ENCODE results near the gene TPBGL. TPM values are rescaled to one million over a fixed set of nuclear protein-coding genes. Genes with fewer than 3 reads are reported as not detected.
A peak's percentile ranks its signal among the peaks of the same experiment; 100 is the strongest.

TPBGL gene
- polyA plus RNA-seq, 6 donors from 2014 or later, result not detected

DNA sequence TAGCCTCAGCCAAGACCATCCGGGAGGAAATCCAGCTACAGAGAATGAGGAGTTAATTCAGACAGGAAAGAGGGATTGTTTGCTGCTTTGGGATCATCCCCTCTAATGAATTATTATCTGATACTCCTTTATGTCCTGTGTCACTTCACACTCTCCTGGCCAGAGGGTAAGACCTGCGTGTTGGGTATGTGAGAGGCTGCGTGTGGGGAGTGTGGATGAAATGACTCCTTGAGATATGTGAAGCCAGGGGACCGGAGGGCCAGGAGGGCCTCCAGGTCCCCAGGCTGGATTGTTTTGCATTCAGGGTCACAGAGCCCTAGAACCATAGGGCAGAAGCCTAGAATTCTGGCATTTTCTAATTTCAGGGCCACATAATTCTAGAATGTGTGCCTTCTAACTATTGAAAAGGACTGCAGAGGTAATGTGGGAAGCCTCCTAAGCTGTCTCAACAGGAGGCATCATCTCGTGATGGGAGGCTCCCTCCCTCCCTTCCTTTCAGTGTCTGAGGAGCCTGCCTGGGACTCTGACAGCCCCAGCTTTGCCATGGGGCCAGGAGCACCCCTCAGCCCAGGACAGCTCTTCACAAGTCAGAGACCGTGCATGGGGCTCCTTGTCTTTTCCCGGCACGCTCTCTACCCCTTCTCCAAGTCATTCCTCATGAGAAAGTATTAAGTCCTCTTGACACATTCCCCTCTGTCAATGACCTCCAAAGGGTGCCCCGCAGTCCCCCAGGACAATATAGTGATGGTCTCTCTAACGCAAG, 3.7 kb downstream of the TPBGL start:
- no peaks in the 10 kb centered on the region for H3K9me3 Mint-ChIP-seq
- H3K4me1 Mint-ChIP-seq, result peaks cover 13 to 18% (median 15%) of the 10 kb centered on the region in 3 donors
- no peaks in the 10 kb centered on the region for H3K36me3 Mint-ChIP-seq
- H3K4me3 Mint-ChIP-seq, result peak overlapping the region in 3 of 8 donors; percentile 10 to 30 (median 15)
- no peak overlapping the region for H3K27ac Mint-ChIP-seq
- H3K27me3 Mint-ChIP-seq, result peaks cover 43 to 85% (median 48%) of the 10 kb centered on the region in 3 donors
- ATAC-seq (ENCODE audit: low read depth in 2 of 2), result no peak
- DNase-seq, result no peak

DNA sequence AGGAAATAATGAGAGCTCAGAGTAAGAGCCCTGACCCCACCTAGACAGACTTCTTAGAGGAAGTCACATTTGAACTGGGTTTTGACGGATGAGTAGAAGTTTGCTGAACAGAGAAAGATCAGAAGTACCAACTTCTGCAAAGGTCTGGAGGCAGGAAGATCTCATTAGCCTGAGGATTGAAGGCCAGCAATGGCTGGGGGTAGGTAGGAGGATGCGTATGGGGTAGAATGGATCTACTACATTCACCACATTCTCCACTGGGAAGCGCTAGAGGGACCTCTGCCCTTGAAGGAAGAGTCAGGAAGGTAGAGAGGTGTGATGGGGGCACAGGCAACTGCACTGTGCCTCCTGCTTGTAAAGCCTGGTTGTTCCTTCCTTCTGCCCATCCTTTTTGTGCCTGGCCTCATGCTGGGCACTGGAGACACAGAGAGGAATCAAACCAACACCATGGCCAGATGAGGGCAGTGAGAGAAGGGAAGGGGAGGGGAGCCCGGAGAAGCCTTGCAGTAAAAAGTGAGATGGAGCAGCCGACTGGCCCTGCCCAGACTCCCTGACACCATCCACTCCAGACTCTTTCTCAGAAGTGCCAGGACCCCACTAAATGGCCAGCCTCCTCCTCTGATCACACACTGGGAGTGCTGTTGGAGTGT, 4.9 kb downstream of the TPBGL start:
- no peak for DNase-seq
- Mint-ChIP-seq H3K36me3 (no peaks in the 10 kb centered on the region), H3K4me1 (peaks cover 9 to 18% (median 15%) of the 10 kb centered on the region in 3 donors), H3K27ac (peak overlapping the region in 1 of 6 donors; percentile 9), H3K9me3 (no peaks in the 10 kb centered on the region), H3K4me3 (no peak overlapping the region), H3K27me3 (peaks cover 43 to 82% (median 49%) of the 10 kb centered on the region in 3 donors)
- ATAC-seq (ENCODE audit: low read depth in 2 of 2), result no peak

DNA sequence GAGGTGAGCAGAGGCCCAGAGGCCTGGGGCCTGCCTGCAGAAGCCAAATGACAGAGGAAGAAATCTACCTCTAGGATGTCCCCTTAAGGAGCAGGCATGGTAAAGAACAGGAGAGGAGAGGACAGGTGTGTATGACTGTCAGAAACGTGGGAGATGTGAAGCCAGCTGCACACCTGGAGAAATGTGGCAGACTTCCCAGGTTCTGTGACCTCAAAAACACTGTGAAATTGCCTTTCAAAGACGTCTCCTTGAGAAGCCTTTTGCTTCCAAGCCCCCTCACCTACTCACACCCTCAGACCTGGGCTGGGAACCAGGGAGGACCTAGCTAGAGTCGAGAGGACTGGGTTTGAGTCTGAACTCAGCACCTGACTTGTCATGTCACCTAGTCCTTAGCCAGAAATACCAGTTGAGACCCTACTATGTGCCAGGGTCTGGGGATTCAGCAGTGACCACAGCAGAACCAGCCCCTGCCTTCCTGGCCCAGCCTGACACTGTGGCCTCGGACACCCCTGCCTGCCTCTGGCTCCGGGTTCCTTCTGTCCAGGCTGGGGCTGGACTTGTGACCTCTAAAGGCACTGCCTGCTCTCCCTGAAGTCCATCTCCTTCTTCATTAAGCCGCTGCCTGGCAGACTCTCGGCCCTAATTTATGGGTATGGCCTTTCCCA, 5.6 kb downstream of the TPBGL start:
- Mint-ChIP-seq H3K4me1 (peaks cover 9 to 18% (median 15%) of the 10 kb centered on the region in 3 donors), H3K4me3 (no peak overlapping the region), H3K27ac (no peak overlapping the region), H3K36me3 (no peaks in the 10 kb centered on the region), H3K9me3 (no peaks in the 10 kb centered on the region), H3K27me3 (peaks cover 44 to 84% (median 52%) of the 10 kb centered on the region in 3 donors)
- ATAC-seq (ENCODE audit: low read depth in 2 of 2), result no peak
- DNase-seq, result no peak

DNA sequence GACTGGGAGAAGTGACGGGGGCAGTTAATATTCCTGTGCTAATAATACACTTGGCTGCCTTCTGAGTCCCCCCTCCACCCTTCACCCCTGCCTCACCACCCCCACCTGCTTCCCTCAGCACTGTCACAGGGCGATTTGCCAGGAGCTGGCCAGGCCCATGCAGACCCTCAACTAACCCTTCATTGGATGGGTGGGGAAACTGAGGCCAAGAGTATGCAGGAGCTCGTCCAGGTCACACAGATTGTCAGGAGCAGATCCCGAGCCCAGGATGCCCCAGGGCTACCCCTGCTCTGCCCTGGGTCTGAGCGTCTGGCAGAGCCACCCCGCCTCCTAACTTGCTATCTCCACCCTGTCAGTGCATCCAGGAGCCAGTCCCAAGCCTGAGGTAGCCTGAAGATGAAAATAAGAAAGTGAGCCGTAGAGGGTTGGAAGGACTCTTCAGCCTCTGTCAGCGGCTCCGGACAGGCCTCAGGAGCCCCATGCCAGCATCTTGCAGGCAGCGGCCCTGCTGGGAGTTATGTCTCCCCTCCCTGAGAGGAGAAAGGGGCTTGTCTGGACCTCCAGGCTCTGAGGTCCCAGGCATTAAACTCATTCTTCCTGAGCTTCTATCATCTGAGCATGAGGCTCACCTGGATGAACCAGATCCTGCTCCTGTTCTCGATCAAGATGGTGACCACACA, 6.2 kb downstream of the TPBGL start:
- ATAC-seq (ENCODE audit: low read depth in 2 of 2), result no peak
- H3K4me1 Mint-ChIP-seq, result peaks cover 9 to 18% (median 15%) of the 10 kb centered on the region in 3 donors
- no peak for DNase-seq
- H3K27me3 Mint-ChIP-seq, result peaks cover 48 to 89% (median 58%) of the 10 kb centered on the region in 3 donors
- H3K27ac Mint-ChIP-seq, result peak overlapping the region in 1 of 6 donors; percentile 22
- H3K36me3 Mint-ChIP-seq, result no peaks in the 10 kb centered on the region
- peaks cover 0 to 2% (median 0%) of the 10 kb centered on the region in 7 donors for H3K9me3 Mint-ChIP-seq
- no peak overlapping the region for H3K4me3 Mint-ChIP-seq

DNA sequence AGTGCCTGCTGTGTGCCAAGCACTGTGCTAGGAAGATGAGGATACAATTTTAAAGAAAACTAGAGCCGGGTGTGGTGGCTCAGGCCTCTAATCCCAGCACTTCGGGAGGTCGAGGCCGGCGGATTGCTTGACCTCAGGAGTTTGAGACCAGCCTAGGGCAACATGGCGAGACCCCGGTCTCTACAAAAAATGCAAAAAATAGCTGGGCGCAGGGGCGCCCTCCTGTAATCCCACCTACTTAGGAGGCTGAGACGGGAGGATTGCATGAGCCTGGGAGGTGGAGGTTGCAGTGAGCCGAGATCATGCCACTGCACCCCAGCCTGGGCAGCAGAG, 8.3 kb downstream of the TPBGL start:
- Mint-ChIP-seq H3K36me3 (no peaks in the 10 kb centered on the region), H3K4me1 (peaks cover 0 to 6% (median 5%) of the 10 kb centered on the region in 3 donors), H3K4me3 (no peak overlapping the region), H3K27me3 (peaks cover 34 to 80% (median 40%) of the 10 kb centered on the region in 3 donors), H3K27ac (peak overlapping the region in 1 of 6 donors; percentile 27), H3K9me3 (peaks cover 0 to 7% (median 3%) of the 10 kb centered on the region in 7 donors)
- ATAC-seq (ENCODE audit: low read depth in 2 of 2) (no peak), DNase-seq (no peak)

DNA sequence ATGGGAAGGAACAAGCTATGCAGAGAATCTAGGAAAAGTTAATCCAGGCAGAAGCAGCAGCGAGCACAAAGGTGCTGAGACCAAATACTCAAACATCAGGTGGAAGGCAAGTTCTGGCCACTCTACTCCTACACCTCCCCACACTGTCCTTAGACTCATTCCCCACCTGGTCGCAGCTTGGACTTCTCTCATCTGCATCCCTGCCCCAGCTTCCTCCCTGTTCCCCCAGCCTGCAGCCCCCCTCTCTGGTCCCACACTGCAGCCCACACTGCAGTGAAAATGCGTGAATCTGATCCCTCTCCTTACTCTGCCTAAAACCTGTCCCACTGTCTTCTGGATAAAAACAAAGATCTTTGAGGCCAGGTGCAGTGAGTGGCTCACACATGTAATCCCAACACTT, 9.1 kb downstream of the TPBGL start:
- DNase-seq, result no peak
- Mint-ChIP-seq H3K27me3 (peaks cover 28 to 72% (median 35%) of the 10 kb centered on the region in 3 donors), H3K36me3 (no peaks in the 10 kb centered on the region), H3K27ac (peak overlapping the region in 1 of 6 donors; percentile 21), H3K4me3 (no peak overlapping the region), H3K4me1 (peaks cover 0 to 6% (median 5%) of the 10 kb centered on the region in 3 donors), H3K9me3 (peaks cover 0 to 8% (median 3%) of the 10 kb centered on the region in 7 donors)
- no peak for ATAC-seq (ENCODE audit: low read depth in 2 of 2)

DNA sequence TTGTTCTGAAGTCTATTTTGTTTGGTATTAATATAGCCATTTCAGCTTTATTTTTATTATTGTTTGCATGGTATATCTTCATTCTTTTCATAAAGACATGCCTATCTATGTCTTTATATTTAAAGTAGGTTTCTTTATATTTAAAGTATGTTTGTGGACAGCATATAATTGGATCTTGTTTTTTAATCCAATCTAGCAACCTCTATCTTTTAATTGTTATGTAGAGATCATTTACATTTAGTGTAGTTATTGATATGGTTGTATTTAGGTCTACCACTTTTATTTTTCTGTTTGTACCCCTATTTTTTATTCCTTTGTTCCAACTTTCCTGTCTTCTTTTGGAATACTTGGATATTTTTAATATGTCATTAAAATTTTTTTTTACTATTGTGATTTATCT, 13.8 kb downstream of the TPBGL start:
- Mint-ChIP-seq H3K4me3 (no peak overlapping the region), H3K9me3 (peaks cover 0 to 8% (median 3%) of the 10 kb centered on the region in 7 donors), H3K27ac (no peak overlapping the region), H3K36me3 (no peaks in the 10 kb centered on the region), H3K4me1 (no peaks in the 10 kb centered on the region), H3K27me3 (peaks cover 21 to 47% (median 43%) of the 10 kb centered on the region in 3 donors)
- no peak for DNase-seq
- no peak for ATAC-seq (ENCODE audit: low read depth in 2 of 2)

DNA sequence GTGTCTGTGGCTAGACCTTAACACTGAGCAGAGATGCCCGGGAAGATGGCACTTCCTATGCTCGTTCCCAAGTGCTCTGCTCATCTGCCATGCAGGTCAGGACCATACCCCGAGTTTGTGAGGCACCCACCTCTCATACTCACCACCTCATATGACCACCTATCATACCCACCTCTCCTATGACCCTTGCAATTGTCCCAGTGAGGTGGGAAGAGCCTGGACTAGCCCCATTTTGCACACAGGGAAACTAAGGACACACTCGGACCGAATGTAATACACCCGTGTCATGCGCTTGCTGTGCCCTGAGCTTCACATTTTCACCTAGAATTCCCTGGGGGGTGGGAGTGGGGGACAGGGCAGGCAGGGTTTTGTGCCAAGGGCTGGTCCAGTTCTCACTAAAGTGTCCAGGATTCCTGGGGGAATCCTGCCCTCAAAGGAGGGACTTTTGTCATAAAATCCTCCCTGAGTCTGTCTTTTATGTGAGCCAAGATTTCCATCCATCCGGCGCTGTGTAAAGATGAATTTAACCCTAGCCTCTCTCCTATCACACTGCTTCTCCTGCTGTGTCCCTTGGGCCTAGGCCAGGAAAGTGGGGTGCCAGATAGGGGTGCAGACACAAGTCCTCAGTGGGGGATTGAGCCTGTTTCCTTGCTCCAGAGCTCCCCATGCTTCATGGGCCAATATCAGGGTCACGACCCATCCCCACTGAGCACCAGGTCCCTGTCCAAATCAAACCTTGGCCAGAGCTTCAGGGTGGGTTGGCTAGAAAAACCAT, 20.0 kb downstream of the TPBGL start:
- ATAC-seq (ENCODE audit: low read depth in 2 of 2), result no peak
- peak overlapping the region in 2 of 6 donors; percentile 14 to 88 for H3K27ac Mint-ChIP-seq
- DNase-seq, result no peak
- no peaks in the 10 kb centered on the region for H3K9me3 Mint-ChIP-seq
- peaks cover 14 to 27% (median 14%) of the 10 kb centered on the region in 3 donors for H3K27me3 Mint-ChIP-seq
- H3K36me3 Mint-ChIP-seq, result no peaks in the 10 kb centered on the region
- peaks cover 22 to 41% (median 30%) of the 10 kb centered on the region in 3 donors for H3K4me1 Mint-ChIP-seq
- H3K4me3 Mint-ChIP-seq, result peak overlapping the region in 1 of 8 donors; percentile 48

DNA sequence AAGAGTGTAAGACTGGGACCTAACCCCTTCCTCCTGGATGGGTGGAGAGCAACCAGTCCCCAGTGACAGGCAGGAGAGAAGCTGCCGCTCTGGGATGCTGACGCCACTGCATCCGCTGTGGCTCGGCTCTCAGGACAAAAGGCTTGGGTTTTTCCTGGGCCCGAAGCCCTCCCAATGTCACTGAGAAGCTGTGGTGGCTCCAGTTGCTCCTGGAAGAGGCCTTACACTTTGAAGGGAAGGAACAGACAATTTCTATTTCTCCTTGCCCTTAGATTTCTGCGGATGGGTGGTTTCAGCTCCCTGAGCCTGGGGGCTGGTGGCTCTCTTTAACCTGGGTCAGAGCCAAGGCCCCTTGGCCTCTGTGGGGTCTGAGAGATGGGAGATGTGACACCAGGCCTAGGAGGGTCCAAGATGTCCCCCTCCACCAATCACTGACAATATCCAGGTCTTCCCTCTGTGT, 21.4 kb downstream of the TPBGL start:
- Mint-ChIP-seq H3K4me3 (peak overlapping the region in 2 of 8 donors; percentile 45 to 78), H3K27ac (peak overlapping the region in 3 of 6 donors; percentile 39 to 88 (median 81)), H3K27me3 (peaks cover 9 to 14% (median 10%) of the 10 kb centered on the region in 3 donors), H3K9me3 (no peaks in the 10 kb centered on the region), H3K4me1 (peaks cover 28 to 47% (median 30%) of the 10 kb centered on the region in 3 donors), H3K36me3 (no peaks in the 10 kb centered on the region)
- DNase-seq, result no peak
- ATAC-seq (ENCODE audit: low read depth in 2 of 2), result no peak

DNA sequence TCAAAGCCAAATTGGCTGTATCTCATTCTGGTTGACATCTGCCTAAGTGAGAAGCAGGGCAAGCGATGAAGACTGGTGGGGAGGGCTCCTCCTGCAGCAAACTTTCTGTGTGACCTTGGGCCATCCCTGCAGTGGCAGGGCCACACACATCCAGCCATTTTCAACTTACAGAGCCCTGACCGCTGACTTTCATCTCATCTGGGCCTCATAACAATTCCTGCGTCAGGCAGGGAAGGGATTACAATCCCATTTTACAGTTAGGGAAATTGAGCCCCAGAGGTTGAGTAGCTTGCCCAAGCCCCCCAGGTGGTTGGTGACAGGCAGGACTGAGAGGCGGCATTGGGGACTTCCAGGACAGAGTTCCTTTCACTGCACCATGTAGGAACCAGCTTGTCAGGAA, 21.9 kb downstream of the TPBGL start:
- Mint-ChIP-seq H3K9me3 (peaks cover 0 to 2% (median 0%) of the 10 kb centered on the region in 7 donors), H3K27ac (peak overlapping the region in 1 of 6 donors; percentile 34), H3K27me3 (peaks cover 5 to 9% (median 5%) of the 10 kb centered on the region in 3 donors), H3K36me3 (no peaks in the 10 kb centered on the region), H3K4me3 (no peak overlapping the region), H3K4me1 (peaks cover 28 to 47% (median 30%) of the 10 kb centered on the region in 3 donors)
- DNase-seq, result no peak
- ATAC-seq (ENCODE audit: low read depth in 2 of 2), result no peak

DNA sequence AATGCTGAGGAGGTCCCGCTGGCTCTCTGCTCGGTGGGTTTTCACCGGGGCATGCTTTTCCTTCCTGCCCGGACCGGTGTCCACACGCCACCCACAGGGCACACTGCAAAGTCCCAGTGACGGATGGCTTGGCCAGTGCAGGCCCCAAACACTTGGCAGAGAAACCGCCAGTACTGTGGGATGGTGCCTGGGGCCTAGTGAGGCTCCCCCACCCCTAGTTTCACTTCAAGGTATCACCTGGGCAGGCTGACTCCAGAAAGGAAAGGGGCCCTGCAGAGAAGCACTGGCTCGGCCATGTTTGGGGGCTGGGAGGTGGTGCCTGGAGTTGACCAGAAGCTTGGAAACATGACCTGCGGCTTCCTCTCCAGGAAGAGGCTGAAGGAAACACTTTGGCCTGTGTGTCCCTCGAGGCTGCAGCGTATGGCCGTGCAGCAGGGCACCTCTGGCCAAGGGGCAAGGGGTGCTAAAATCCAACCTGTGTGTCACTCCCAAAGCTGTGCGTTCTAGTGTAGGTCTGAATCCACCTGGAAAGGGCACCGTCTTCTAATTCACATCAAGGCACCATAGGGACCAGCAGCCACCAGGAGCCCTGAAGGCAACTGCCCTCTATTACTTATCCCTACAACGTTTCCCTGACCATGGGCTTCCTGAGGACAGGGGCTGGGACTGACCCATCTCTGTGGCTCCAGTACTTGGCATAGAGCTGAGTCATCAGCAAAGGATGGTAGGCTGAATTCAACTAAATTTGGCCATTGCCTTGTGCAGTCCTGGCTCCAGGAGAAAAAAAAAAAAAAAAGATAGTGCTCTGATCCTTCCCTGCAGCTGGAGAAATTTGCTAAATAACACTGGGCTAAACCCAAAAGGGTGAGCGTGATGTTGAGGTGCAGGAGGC, 22.6 kb downstream of the TPBGL start:
- H3K4me3 Mint-ChIP-seq, result peak overlapping the region in 1 of 8 donors; percentile 29
- DNase-seq (no peak), ATAC-seq (ENCODE audit: low read depth in 2 of 2) (no peak)
- H3K4me1 Mint-ChIP-seq, result peaks cover 28 to 47% (median 30%) of the 10 kb centered on the region in 3 donors
- peaks cover 0 to 3% (median 2%) of the 10 kb centered on the region in 3 donors for H3K27me3 Mint-ChIP-seq
- H3K27ac Mint-ChIP-seq, result peak overlapping the region in 2 of 6 donors; percentile 59 to 64
- H3K9me3 Mint-ChIP-seq, result peaks cover 0 to 2% (median 0%) of the 10 kb centered on the region in 7 donors
- no peaks in the 10 kb centered on the region for H3K36me3 Mint-ChIP-seq
